Mucosa of stomach (tissue), 1 donor: ENCODE results near the gene DDAH1.

ENCODE experiments used
- H3K27me3 ChIP-seq: one replicate; pipeline ENCODE4 v1.7.0; 2013; ENCODE audit warnings: mild to moderate bottlenecking, low read length; ENCODE audit not compliant: control insufficient read depth, insufficient read depth
- H3K36me3 ChIP-seq: one replicate; pipeline ENCODE4 v1.7.0; 2013; ENCODE audit warnings: low read length; ENCODE audit not compliant: control insufficient read depth, insufficient read depth
- H3K4me1 ChIP-seq: one replicate; pipeline ENCODE4 v1.7.0; 2013; ENCODE audit warnings: mild to moderate bottlenecking, low read length; ENCODE audit not compliant: control insufficient read depth, insufficient read depth
- H3K4me3 ChIP-seq: one replicate; pipeline ENCODE4 v1.7.0; 2013; ENCODE audit warnings: low read length
- H3K9ac ChIP-seq: one replicate; pipeline ENCODE4 v1.7.0; 2013; ENCODE audit warnings: mild to moderate bottlenecking, low read length, moderate library complexity
- H3K9me3 ChIP-seq: one replicate; pipeline ENCODE4 v1.7.0; 2013; ENCODE audit warnings: mild to moderate bottlenecking, low read length, moderate library complexity; ENCODE audit not compliant: control insufficient read depth
- donor health status: Pancreatic carcinoma.

Gene DDAH1

GRCh38 chr1:85316321-85316720 lies 148.6 kb downstream of the DDAH1 start:
- Histone ChIP-seq H3K4me1 (no peaks in the 10 kb centered on the region), H3K36me3 (no peaks in the 10 kb centered on the region), H3K4me3 (no peak overlapping the region), H3K27me3 (no peaks in the 10 kb centered on the region), H3K9me3 (no peaks in the 10 kb centered on the region), H3K9ac (no peak overlapping the region)

GRCh38 chr1:85315789-85316188 lies 149.2 kb downstream of the DDAH1 start:
- Histone ChIP-seq H3K4me1 (no peaks in the 10 kb centered on the region), H3K36me3 (no peaks in the 10 kb centered on the region), H3K4me3 (no peak overlapping the region), H3K27me3 (no peaks in the 10 kb centered on the region), H3K9ac (no peak overlapping the region), H3K9me3 (no peaks in the 10 kb centered on the region)

GRCh38 chr1:85314726-85315125 lies 150.2 kb downstream of the DDAH1 start:
- H3K4me3 ChIP-seq: no peak overlapping the region
- H3K4me1 ChIP-seq: no peaks in the 10 kb centered on the region
- H3K9me3 ChIP-seq: no peaks in the 10 kb centered on the region
- no peak overlapping the region for H3K9ac ChIP-seq
- H3K27me3 ChIP-seq: no peaks in the 10 kb centered on the region
- no peaks in the 10 kb centered on the region for H3K36me3 ChIP-seq

- Histone ChIP-seq H3K27me3 (no peaks in the 10 kb centered on the region), H3K4me1 (no peaks in the 10 kb centered on the region), H3K4me3 (no peak overlapping the region), H3K9me3 (no peaks in the 10 kb centered on the region), H3K36me3 (no peaks in the 10 kb centered on the region), H3K9ac (no peak overlapping the region)
Measured at GRCh38 chr1:85313888-85314696, 150.9 kb downstream of the DDAH1 start.

- no peaks in the 10 kb centered on the region for H3K9me3 ChIP-seq
- no peaks in the 10 kb centered on the region for H3K27me3 ChIP-seq
- H3K4me1 ChIP-seq: peaks cover 6% of the 10 kb centered on the region
- H3K36me3 ChIP-seq: no peaks in the 10 kb centered on the region
- no peak overlapping the region for H3K9ac ChIP-seq
- no peak overlapping the region for H3K4me3 ChIP-seq
Measured at GRCh38 chr1:85311818-85312217, 153.1 kb downstream of the DDAH1 start.

GRCh38 chr1:85308833-85309350 lies 156.1 kb downstream of the DDAH1 start:
- no peaks in the 10 kb centered on the region for H3K36me3 ChIP-seq
- no peaks in the 10 kb centered on the region for H3K9me3 ChIP-seq
- no peak overlapping the region for H3K4me3 ChIP-seq
- no peak overlapping the region for H3K9ac ChIP-seq
- no peaks in the 10 kb centered on the region for H3K27me3 ChIP-seq
- H3K4me1 ChIP-seq: peaks cover 6% of the 10 kb centered on the region

GRCh38 chr1:85307987-85308832 lies 156.7 kb downstream of the DDAH1 start:
- H3K4me1 ChIP-seq: peaks cover 6% of the 10 kb centered on the region
- H3K9ac ChIP-seq: peak overlapping the region; percentile 56
- H3K4me3 ChIP-seq: peak overlapping the region; percentile 38
- no peaks in the 10 kb centered on the region for H3K36me3 ChIP-seq
- no peaks in the 10 kb centered on the region for H3K27me3 ChIP-seq
- H3K9me3 ChIP-seq: no peaks in the 10 kb centered on the region

GRCh38 chr1:85306236-85306635 lies 158.7 kb downstream of the DDAH1 start:
- Histone ChIP-seq H3K36me3 (no peaks in the 10 kb centered on the region), H3K9me3 (no peaks in the 10 kb centered on the region), H3K4me3 (no peak overlapping the region), H3K9ac (no peak overlapping the region), H3K4me1 (peaks cover 6% of the 10 kb centered on the region), H3K27me3 (no peaks in the 10 kb centered on the region)

- peaks cover 6% of the 10 kb centered on the region for H3K4me1 ChIP-seq
- H3K9ac ChIP-seq: no peak overlapping the region
- no peaks in the 10 kb centered on the region for H3K36me3 ChIP-seq
- no peak overlapping the region for H3K4me3 ChIP-seq
- H3K9me3 ChIP-seq: no peaks in the 10 kb centered on the region
- no peaks in the 10 kb centered on the region for H3K27me3 ChIP-seq
Measured at GRCh38 chr1:85303440-85304162, 161.4 kb downstream of the DDAH1 start.

GRCh38 chr1:85300140-85300539 lies 164.8 kb downstream of the DDAH1 start:
- Histone ChIP-seq H3K4me1 (peaks cover 18% of the 10 kb centered on the region), H3K9me3 (no peaks in the 10 kb centered on the region), H3K4me3 (no peak overlapping the region), H3K9ac (no peak overlapping the region), H3K27me3 (no peaks in the 10 kb centered on the region), H3K36me3 (no peaks in the 10 kb centered on the region)

- no peak overlapping the region for H3K9ac ChIP-seq
- no peak overlapping the region for H3K4me3 ChIP-seq
Measured at GRCh38 chr1:85297855-85298629, 166.9 kb downstream of the DDAH1 start.

More at GRCh38 chr1:85297855-85298629, 166.9 kb downstream of the DDAH1 start:
- no peaks in the 10 kb centered on the region for H3K9me3 ChIP-seq
- no peaks in the 10 kb centered on the region for H3K36me3 ChIP-seq
- H3K27me3 ChIP-seq: no peaks in the 10 kb centered on the region
- H3K4me1 ChIP-seq: peaks cover 18% of the 10 kb centered on the region
